ENCODE results near the gene PPP1R7.

GRCh38 chr2:241201445-241202267 is 51.4 kb downstream of the PPP1R7 start:
- TF ChIP-seq EP300 (IDR thresholded peaks at IDR 0.05) = no peak
- TF ChIP-seq, protein P1, sequence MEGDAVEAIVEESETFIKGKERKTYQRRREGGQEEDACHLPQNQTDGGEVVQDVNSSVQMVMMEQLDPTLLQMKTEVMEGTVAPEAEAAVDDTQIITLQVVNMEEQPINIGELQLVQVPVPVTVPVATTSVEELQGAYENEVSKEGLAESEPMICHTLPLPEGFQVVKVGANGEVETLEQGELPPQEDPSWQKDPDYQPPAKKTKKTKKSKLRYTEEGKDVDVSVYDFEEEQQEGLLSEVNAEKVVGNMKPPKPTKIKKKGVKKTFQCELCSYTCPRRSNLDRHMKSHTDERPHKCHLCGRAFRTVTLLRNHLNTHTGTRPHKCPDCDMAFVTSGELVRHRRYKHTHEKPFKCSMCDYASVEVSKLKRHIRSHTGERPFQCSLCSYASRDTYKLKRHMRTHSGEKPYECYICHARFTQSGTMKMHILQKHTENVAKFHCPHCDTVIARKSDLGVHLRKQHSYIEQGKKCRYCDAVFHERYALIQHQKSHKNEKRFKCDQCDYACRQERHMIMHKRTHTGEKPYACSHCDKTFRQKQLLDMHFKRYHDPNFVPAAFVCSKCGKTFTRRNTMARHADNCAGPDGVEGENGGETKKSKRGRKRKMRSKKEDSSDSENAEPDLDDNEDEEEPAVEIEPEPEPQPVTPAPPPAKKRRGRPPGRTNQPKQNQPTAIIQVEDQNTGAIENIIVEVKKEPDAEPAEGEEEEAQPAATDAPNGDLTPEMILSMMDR (IDR thresholded peaks at IDR 0.05) = no peak
- TF ChIP-seq POLR2AphosphoS5 (IDR thresholded peaks at IDR 0.05) = no peak
- TF ChIP-seq POLR2A (IDR thresholded peaks at IDR 0.05) = no peak
